Mesendoderm (in vitro differentiated cells): ENCODE data around the gene PKLR.
A peak's percentile ranks its signal among the peaks of the same experiment; 100 is the strongest.

ENCODE experiments used
- DNase-seq: peaks from one replicate; pipeline ENCODE4 v3.0.0; 2013
- H2AK5ac ChIP-seq: 2 replicates; pipeline ENCODE4 v1.6.1; 2013; ENCODE audit warnings: low read length, inconsistent platforms
- H2BK120ac ChIP-seq: 2 replicates; pipeline ENCODE4 v1.6.1; 2013; ENCODE audit warnings: low read depth, mild to moderate bottlenecking, low read length, moderate library complexity, mixed read lengths
- H2BK15ac ChIP-seq: replicated peaks from 2 replicates; pipeline ENCODE4 v1.6.1; 2013; ENCODE audit warnings: low read depth, mild to moderate bottlenecking, moderate library complexity
- H2BK5ac ChIP-seq: 2 replicates; pipeline ENCODE4 v1.6.1; 2013; ENCODE audit warnings: low read length, inconsistent platforms
- H3K18ac ChIP-seq: 2 replicates; pipeline ENCODE4 v1.6.1; 2013; ENCODE audit warnings: mild to moderate bottlenecking, low read length, mixed read lengths
- H3K23ac ChIP-seq: one replicate; pipeline ENCODE4 v1.6.1; 2013; ENCODE audit warnings: low read length
- H3K27ac ChIP-seq: 2 replicates; pipeline ENCODE4 v1.5.1; 2013; ENCODE audit warnings: low read depth, mild to moderate bottlenecking, inconsistent platforms, low read length, moderate library complexity
- H3K27me3 ChIP-seq: 2 replicates; pipeline ENCODE4 v1.6.1; 2013; ENCODE audit warnings: low read length, control low read depth, mild to moderate bottlenecking, inconsistent platforms; ENCODE audit not compliant: insufficient read depth, poor library complexity
- H3K36me3 ChIP-seq: 2 replicates; pipeline ENCODE4 v1.6.1; 2013; ENCODE audit warnings: low read length, inconsistent platforms; ENCODE audit not compliant: control insufficient read depth, insufficient read depth
- H3K4ac ChIP-seq: one replicate; pipeline ENCODE4 v1.6.1; 2013; ENCODE audit warnings: low read depth, mild to moderate bottlenecking, low read length, moderate library complexity
- H3K4me1 ChIP-seq: 2 replicates; pipeline ENCODE4 v1.6.1; 2013; ENCODE audit warnings: low read depth, low read length, inconsistent platforms; ENCODE audit not compliant: control insufficient read depth
- H3K4me2 ChIP-seq: 2 replicates; pipeline ENCODE4 v1.6.1; 2013; ENCODE audit warnings: low read length
- H3K4me3 ChIP-seq: 2 replicates; pipeline ENCODE4 v1.5.1; 2013; ENCODE audit warnings: mild to moderate bottlenecking, low read length
- H3K56ac ChIP-seq: one replicate; pipeline ENCODE4 v1.6.1; 2013; ENCODE audit warnings: low read length
- H3K79me1 ChIP-seq: 2 replicates; pipeline ENCODE4 v1.6.1; 2013; ENCODE audit warnings: low read length, inconsistent platforms
- H3K79me2 ChIP-seq: 2 replicates; pipeline ENCODE4 v1.6.1; 2013; ENCODE audit warnings: mild to moderate bottlenecking, low read length; ENCODE audit not compliant: control insufficient read depth, insufficient read depth
- H3K9ac ChIP-seq: 2 replicates; pipeline ENCODE4 v1.6.1; 2013; ENCODE audit warnings: low read length, inconsistent platforms
- H4K5ac ChIP-seq: one replicate; pipeline ENCODE4 v1.6.1; 2013; ENCODE audit warnings: low read length
- H4K8ac ChIP-seq: one replicate; pipeline ENCODE4 v1.6.1; 2013; ENCODE audit warnings: low read depth, mild to moderate bottlenecking, control low read depth, low read length, moderate library complexity
- WGBS: extraction: QIAGEN DNeasy Blood & Tissue Kit; methylation state at CpG from one replicate; pipeline ENCODE4 v1.1.7; 2013; ENCODE audit warnings: low lambda C conversion rate, missing lambda C conversion rate; ENCODE audit not compliant: insufficient coverage; ENCODE audit errors: extremely low coverage; 5-methylcytosine and 5-hydroxymethylcytosine counted together

PKLR gene

GRCh38 chr1:155266553-155266952 is 34.7 kb downstream of the PKLR start:
- Histone ChIP-seq H3K36me3 (peaks cover 40% of the 10 kb centered on the region), H3K27ac (no peak overlapping the region)
- WGBS: no CpG with 5 or more reads among the region's 6 CpGs

GRCh38 chr1:155263067-155263466 is 38.2 kb downstream of the PKLR start:
- no peak overlapping the region for H3K56ac ChIP-seq
- peaks cover 21% of the 10 kb centered on the region for H3K36me3 ChIP-seq
- no peak overlapping the region for H2AK5ac ChIP-seq
- H3K79me1 ChIP-seq: peaks cover 9% of the 10 kb centered on the region
- no peak overlapping the region for H2BK5ac ChIP-seq
- H3K18ac ChIP-seq: no peak overlapping the region
- H3K23ac ChIP-seq: no peak overlapping the region
- DNase-seq: no peak
- H3K9ac ChIP-seq: no peak overlapping the region
- no peak overlapping the region for H4K8ac ChIP-seq
- no peak overlapping the region for H3K4ac ChIP-seq
- H3K79me2 ChIP-seq: peaks cover 4% of the 10 kb centered on the region
- H3K27ac ChIP-seq: no peak overlapping the region
- H3K27me3 ChIP-seq: no peaks in the 10 kb centered on the region
- no peak overlapping the region for H3K4me3 ChIP-seq
- no peak overlapping the region for H2BK15ac ChIP-seq
- no CpG with 5 or more reads among the region's 11 CpGs for WGBS
- H4K5ac ChIP-seq: no peak overlapping the region
- no peak overlapping the region for H3K4me2 ChIP-seq
- peaks cover 3% of the 10 kb centered on the region for H3K4me1 ChIP-seq
- H2BK120ac ChIP-seq: no peak overlapping the region

More at GRCh38 chr1:155266553-155266952, 34.7 kb downstream of the PKLR start:
- Histone ChIP-seq H2BK15ac (no peak overlapping the region), H2BK120ac (no peak overlapping the region), H4K8ac (no peak overlapping the region), H3K18ac (no peak overlapping the region), H3K4me2 (no peak overlapping the region), H3K79me2 (peaks cover 9% of the 10 kb centered on the region), H3K23ac (no peak overlapping the region), H4K5ac (no peak overlapping the region), H3K4me3 (no peak overlapping the region), H3K4me1 (no peaks in the 10 kb centered on the region), H3K4ac (no peak overlapping the region), H2AK5ac (no peak overlapping the region), H3K56ac (no peak overlapping the region), H2BK5ac (no peak overlapping the region), H3K27me3 (no peaks in the 10 kb centered on the region), H3K79me1 (peaks cover 16% of the 10 kb centered on the region), H3K9ac (no peak overlapping the region)
- no peak for DNase-seq

- H3K36me3 ChIP-seq: peaks cover 15% of the 10 kb centered on the region
- H3K56ac ChIP-seq: peak within 1 kb of the TSS; percentile 98
Measured at GRCh38 chr1:155261852-155262673, 39.2 kb downstream of the PKLR start, which contains the start of gene SCAMP3. Gene SCAMP3, minus strand, starts transcription at chr1:155262360. Its CDS starts 209 bp downstream, at chr1:155262151.

GRCh38 chr1:155261493-155261851 is 39.8 kb downstream of the PKLR start:
- Histone ChIP-seq H3K79me1 (peaks cover 5% of the 10 kb centered on the region), H3K4me2 (peak overlapping the region; percentile 73), H3K79me2 (peaks cover 4% of the 10 kb centered on the region), H3K56ac (peak overlapping the region; percentile 98), H3K9ac (peak overlapping the region; percentile 98), H3K4ac (no peak overlapping the region), H3K23ac (no peak overlapping the region), H3K4me1 (peaks cover 3% of the 10 kb centered on the region), H3K18ac (no peak overlapping the region), H3K27me3 (no peaks in the 10 kb centered on the region), H2BK15ac (no peak overlapping the region), H2BK120ac (no peak overlapping the region), H2BK5ac (no peak overlapping the region), H4K5ac (no peak overlapping the region), H3K27ac (no peak overlapping the region), H3K36me3 (peaks cover 13% of the 10 kb centered on the region), H4K8ac (no peak overlapping the region), H2AK5ac (peak overlapping the region; percentile 4), H3K4me3 (peak overlapping the region; percentile 90)
- DNase-seq: no peak
- no CpG with 5 or more reads among the region's 9 CpGs for WGBS

More at GRCh38 chr1:155261852-155262673, 39.2 kb downstream of the PKLR start, which contains the start of gene SCAMP3:
- Histone ChIP-seq H2BK5ac (peak within 1 kb of the TSS; percentile 39), H3K79me2 (peaks cover 4% of the 10 kb centered on the region), H3K23ac (no peak within 1 kb of the TSS), H2AK5ac (peak within 1 kb of the TSS; percentile 4), H3K4me2 (peak within 1 kb of the TSS; percentile 73), H4K8ac (no peak within 1 kb of the TSS), H3K79me1 (peaks cover 5% of the 10 kb centered on the region), H3K27me3 (no peaks in the 10 kb centered on the region), H3K4me3 (peak within 1 kb of the TSS; percentile 90), H2BK15ac (no peak within 1 kb of the TSS), H3K9ac (peak within 1 kb of the TSS; percentile 98), H3K4me1 (peaks cover 3% of the 10 kb centered on the region), H3K18ac (no peak within 1 kb of the TSS), H4K5ac (no peak within 1 kb of the TSS), H3K27ac (peak within 1 kb of the TSS; percentile 88), H2BK120ac (no peak within 1 kb of the TSS), H3K4ac (no peak within 1 kb of the TSS)
- peak; percentile 99 for DNase-seq
- WGBS: no CpG with 5 or more reads among the region's 47 CpGs

DNA sequence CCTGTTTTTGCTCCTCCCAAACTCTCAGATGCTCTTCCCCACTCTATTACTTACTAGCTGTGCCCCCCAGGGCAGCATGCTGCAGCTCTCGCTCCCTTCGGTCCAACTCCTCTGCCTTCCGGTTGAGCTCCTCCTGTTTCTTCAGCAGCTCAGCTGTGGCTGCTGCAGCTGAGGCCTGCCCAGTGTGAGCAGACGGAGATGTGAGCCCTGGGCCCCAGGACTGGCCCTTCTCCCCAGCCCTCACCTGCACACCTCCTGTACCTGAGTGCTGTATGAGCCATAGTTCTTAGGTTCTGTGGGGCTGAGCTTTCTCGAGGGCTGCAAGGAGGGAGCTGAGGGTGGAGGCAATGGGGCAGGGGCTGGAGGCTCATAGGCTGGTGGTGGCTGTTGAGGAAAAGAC is 41.0 kb downstream of the PKLR start:
- Histone ChIP-seq H3K27me3 (no peaks in the 10 kb centered on the region), H2BK5ac (no peak overlapping the region), H2AK5ac (no peak overlapping the region), H3K23ac (no peak overlapping the region), H3K79me2 (peaks cover 4% of the 10 kb centered on the region), H3K36me3 (peaks cover 8% of the 10 kb centered on the region), H3K79me1 (peaks cover 5% of the 10 kb centered on the region), H3K4me2 (no peak overlapping the region), H3K9ac (no peak overlapping the region), H3K56ac (no peak overlapping the region), H2BK15ac (no peak overlapping the region), H3K4ac (no peak overlapping the region), H3K4me3 (no peak overlapping the region), H2BK120ac (no peak overlapping the region), H3K18ac (no peak overlapping the region), H3K27ac (no peak overlapping the region), H4K8ac (no peak overlapping the region), H3K4me1 (peaks cover 3% of the 10 kb centered on the region), H4K5ac (no peak overlapping the region)
- WGBS: no CpG with 5 or more reads among the region's 5 CpGs
- DNase-seq: no peak
